ENCODE results near the gene PHGDH. TPM values are rescaled to one million over a fixed set of nuclear protein-coding genes. Genes with fewer than 3 reads are reported as not detected.

The PHGDH gene
- total and polyA plus RNA-seq, 2 donors from 2014 or later = 71.9 to 126 TPM

- no peak for FAIRE-seq
Measured at GRCh38 chr1:119697598-119697997, 14.1 kb upstream of the PHGDH start.

GRCh38 chr1:119700326-119700725 lies 11.4 kb upstream of the PHGDH start:
- FAIRE-seq (no peak), DNase-seq (no peak)
- no peaks in the 10 kb centered on the region for H3K27me3 ChIP-seq (ENCODE audit: control insufficient read depth, insufficient read depth, low read length)
- H3K4me1 ChIP-seq (ENCODE audit: control insufficient read depth in 2 of 3, insufficient read depth in 2 of 3, low read depth in 1 of 3, low read length in 3 of 3) = no peaks in the 10 kb centered on the region
- H3K9me3 ChIP-seq (ENCODE audit: control insufficient read depth in 2 of 3, insufficient read depth in 1 of 3, low read length in 3 of 3) = peaks cover 0 to 3% (median 0%) of the 10 kb centered on the region in 3 donors
- intact Hi-C loops (cut with DNase I) = no loop called here
- no peak overlapping the region for H3K9ac ChIP-seq (ENCODE audit: low read length in 3 of 3)
- H3K36me3 ChIP-seq (ENCODE audit: control insufficient read depth in 2 of 3, insufficient read depth in 3 of 3, low read length in 3 of 3) = no peaks in the 10 kb centered on the region
- no peak for TF ChIP-seq CTCF (IDR thresholded peaks at IDR 0.05; ENCODE audit: borderline replicate concordance, extremely low read depth, insufficient read depth)
- no peak overlapping the region for H3K4me3 ChIP-seq (ENCODE audit: low read length in 3 of 3)
- no peak overlapping the region for H3K27ac ChIP-seq (ENCODE audit: low read depth in 2 of 2, low read length in 2 of 2)

More at GRCh38 chr1:119697598-119697997, 14.1 kb upstream of the PHGDH start:
- TF ChIP-seq CTCF (IDR thresholded peaks at IDR 0.05; ENCODE audit: borderline replicate concordance, extremely low read depth, insufficient read depth) = no peak
- Histone ChIP-seq H3K9me3 (ENCODE audit: control insufficient read depth in 2 of 3, insufficient read depth in 1 of 3, low read length in 3 of 3) (peaks cover 0 to 3% (median 0%) of the 10 kb centered on the region in 3 donors), H3K4me1 (ENCODE audit: control insufficient read depth in 2 of 3, insufficient read depth in 2 of 3, low read depth in 1 of 3, low read length in 3 of 3) (no peaks in the 10 kb centered on the region), H3K36me3 (ENCODE audit: control insufficient read depth in 2 of 3, insufficient read depth in 3 of 3, low read length in 3 of 3) (no peaks in the 10 kb centered on the region), H3K4me3 (ENCODE audit: low read length in 3 of 3) (no peak overlapping the region), H3K27me3 (ENCODE audit: control insufficient read depth, insufficient read depth, low read length) (no peaks in the 10 kb centered on the region), H3K9ac (ENCODE audit: low read length in 3 of 3) (no peak overlapping the region), H3K27ac (ENCODE audit: low read depth in 2 of 2, low read length in 2 of 2) (no peak overlapping the region)
- DNase-seq = peak in 2 of 5 donors; percentile 53 to 69
- intact Hi-C loops (cut with DNase I) = no loop called here

- FAIRE-seq (no peak), DNase-seq (no peak)
- no peaks in the 10 kb centered on the region for H3K4me1 ChIP-seq (ENCODE audit: control insufficient read depth in 2 of 3, insufficient read depth in 2 of 3, low read depth in 1 of 3, low read length in 3 of 3)
- H3K27me3 ChIP-seq (ENCODE audit: control insufficient read depth, insufficient read depth, low read length) = no peaks in the 10 kb centered on the region
- H3K9me3 ChIP-seq (ENCODE audit: control insufficient read depth in 2 of 3, insufficient read depth in 1 of 3, low read length in 3 of 3) = peaks cover 0 to 3% (median 0%) of the 10 kb centered on the region in 3 donors
- no peaks in the 10 kb centered on the region for H3K36me3 ChIP-seq (ENCODE audit: control insufficient read depth in 2 of 3, insufficient read depth in 3 of 3, low read length in 3 of 3)
- H3K4me3 ChIP-seq (ENCODE audit: low read length in 3 of 3) = no peak overlapping the region
- intact Hi-C loops (cut with DNase I) = no loop called here
- H3K9ac ChIP-seq (ENCODE audit: low read length in 3 of 3) = no peak overlapping the region
- TF ChIP-seq CTCF (IDR thresholded peaks at IDR 0.05; ENCODE audit: borderline replicate concordance, extremely low read depth, insufficient read depth) = no peak
- no peak overlapping the region for H3K27ac ChIP-seq (ENCODE audit: low read depth in 2 of 2, low read length in 2 of 2)
Measured at GRCh38 chr1:119701659-119702058, 10.1 kb upstream of the PHGDH start.

GRCh38 chr1:119702384-119702783 lies 9.3 kb upstream of the PHGDH start:
- H3K27me3 ChIP-seq (ENCODE audit: control insufficient read depth, insufficient read depth, low read length) = no peaks in the 10 kb centered on the region
- no peak for TF ChIP-seq CTCF (IDR thresholded peaks at IDR 0.05; ENCODE audit: borderline replicate concordance, extremely low read depth, insufficient read depth)
- no peak for DNase-seq

More at GRCh38 chr1:119702384-119702783, 9.3 kb upstream of the PHGDH start:
- H3K27ac ChIP-seq (ENCODE audit: low read depth in 2 of 2, low read length in 2 of 2) = no peak overlapping the region
- H3K9ac ChIP-seq (ENCODE audit: low read length in 3 of 3) = no peak overlapping the region
- peaks cover 0 to 3% (median 0%) of the 10 kb centered on the region in 3 donors for H3K9me3 ChIP-seq (ENCODE audit: control insufficient read depth in 2 of 3, insufficient read depth in 1 of 3, low read length in 3 of 3)
- intact Hi-C loops (cut with DNase I) = no loop called here
- FAIRE-seq = no peak
- no peaks in the 10 kb centered on the region for H3K36me3 ChIP-seq (ENCODE audit: control insufficient read depth in 2 of 3, insufficient read depth in 3 of 3, low read length in 3 of 3)
- no peaks in the 10 kb centered on the region for H3K4me1 ChIP-seq (ENCODE audit: control insufficient read depth in 2 of 3, insufficient read depth in 2 of 3, low read depth in 1 of 3, low read length in 3 of 3)
- no peak overlapping the region for H3K4me3 ChIP-seq (ENCODE audit: low read length in 3 of 3)

All from kidney (tissue), 14 donors.